ENCODE results near the gene SCAPER.
"Not testable (repeated sequence)": the region's sequence is repeated elsewhere in the genome, so short reads cannot be mapped to it uniquely, and the experiment has no call there.

The SCAPER gene

GRCh38 chr15:76483752-76484151 lies 421.4 kb downstream of the SCAPER start:
- DNase-seq (ENCODE audit: low read depth in 2 of 2) = no peak

- DNase-seq (ENCODE audit: low read depth in 2 of 2) = no peak
These were observed 422.1 kb downstream of the SCAPER start for GRCh38 chr15:76483018-76483417.

GRCh38 chr15:76480267-76480666 lies 424.9 kb downstream of the SCAPER start:
- DNase-seq (ENCODE audit: low read depth in 2 of 2) = no peak

DNA sequence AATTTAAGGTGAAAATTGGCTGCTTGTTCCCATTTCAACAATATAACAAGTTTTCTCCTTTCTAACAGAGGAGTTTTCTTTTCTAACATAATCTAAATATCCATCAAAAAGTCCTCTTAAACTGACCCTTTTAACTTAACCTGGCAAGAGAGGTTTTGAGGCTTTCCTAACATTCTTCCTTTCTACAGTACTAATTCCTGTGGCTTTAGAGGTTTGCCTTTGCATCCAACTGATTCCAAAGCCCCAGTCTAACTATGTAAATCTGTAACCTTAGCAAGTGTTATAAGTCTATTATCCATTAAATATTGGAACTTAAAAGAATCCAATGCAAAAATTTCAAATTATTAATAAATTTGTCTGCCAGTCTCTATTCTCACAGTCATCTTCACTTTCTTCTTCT lies 434.4 kb downstream of the SCAPER start:
- DNase-seq (ENCODE audit: low read depth in 2 of 2) = no peak

GRCh38 chr15:76468722-76469121 lies 436.4 kb downstream of the SCAPER start:
- no peak for DNase-seq (ENCODE audit: low read depth in 2 of 2)

DNA sequence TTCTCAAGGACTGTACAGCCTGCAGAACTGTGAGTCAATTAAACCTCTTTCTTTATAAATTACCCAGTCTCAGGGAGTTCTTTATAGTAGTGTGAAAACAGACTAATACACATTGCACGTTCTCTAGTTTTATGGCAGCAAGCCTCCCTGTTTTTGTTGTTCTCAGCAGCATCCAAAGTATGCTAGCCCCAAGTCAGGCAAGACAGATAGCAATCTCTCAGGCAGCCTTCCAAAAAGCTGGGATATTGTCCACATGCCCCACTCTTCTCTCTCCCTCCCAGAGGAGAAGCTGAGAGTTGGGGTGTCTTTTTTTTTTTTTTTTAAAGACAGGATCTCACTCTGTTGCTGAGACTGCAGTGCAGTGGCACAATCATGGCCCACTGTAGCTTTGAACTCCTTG lies 438.0 kb downstream of the SCAPER start:
- no peak for DNase-seq (ENCODE audit: low read depth in 2 of 2)

GRCh38 chr15:76465728-76466127 lies 439.4 kb downstream of the SCAPER start:
- no peak for DNase-seq (ENCODE audit: low read depth in 2 of 2)

DNA sequence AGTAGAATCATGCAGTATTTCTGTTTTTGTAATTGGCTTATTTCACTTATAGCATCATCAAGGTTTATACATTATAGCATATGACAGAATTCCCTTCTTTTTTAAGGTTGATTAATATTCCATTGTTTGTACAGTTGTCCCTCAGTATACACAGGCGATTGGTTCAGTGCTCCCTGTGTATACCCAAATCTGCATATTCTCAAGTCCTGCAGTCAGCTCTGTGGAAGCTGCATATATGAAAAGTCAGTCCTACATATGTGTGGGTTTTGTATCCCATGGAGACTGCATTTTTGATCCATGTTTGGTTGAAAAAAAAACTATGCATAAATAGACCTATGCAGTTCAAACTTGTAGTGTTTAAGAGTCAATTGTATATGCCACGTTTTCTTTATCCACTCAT lies 440.9 kb downstream of the SCAPER start:
- DNase-seq (ENCODE audit: low read depth in 2 of 2) = no peak

- DNase-seq (ENCODE audit: low read depth in 2 of 2) = no peak
These were observed 444.3 kb downstream of the SCAPER start for GRCh38 chr15:76460871-76461270.

GRCh38 chr15:76460347-76460746 lies 444.8 kb downstream of the SCAPER start:
- no peak for DNase-seq (ENCODE audit: low read depth in 2 of 2)

DNA sequence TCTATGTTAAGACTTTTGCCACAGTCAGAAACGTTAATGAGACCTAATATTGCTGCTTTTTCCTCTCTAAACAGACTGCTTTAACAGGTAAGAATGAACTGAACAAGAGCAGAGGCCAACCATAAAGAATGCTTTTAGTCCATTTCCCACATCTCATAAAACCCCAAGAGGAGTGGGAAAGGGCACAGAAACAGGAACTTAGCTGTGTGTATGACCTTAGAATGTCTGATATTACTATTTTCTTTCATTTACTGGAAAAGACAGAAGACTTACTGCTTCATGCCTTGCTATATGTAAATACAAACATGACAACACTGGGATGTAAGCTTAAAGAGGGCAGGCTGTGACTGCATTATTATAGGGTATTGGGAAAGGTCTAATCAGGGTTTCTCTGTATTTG lies 453.6 kb downstream of the SCAPER start:
- no peak for DNase-seq (ENCODE audit: low read depth in 2 of 2)

- no peak for DNase-seq (ENCODE audit: low read depth in 2 of 2)
These were observed 455.7 kb downstream of the SCAPER start for GRCh38 chr15:76449455-76449854.

- no peak for DNase-seq (ENCODE audit: low read depth in 2 of 2)
These were observed 456.4 kb downstream of the SCAPER start for GRCh38 chr15:76448755-76449154.

DNA sequence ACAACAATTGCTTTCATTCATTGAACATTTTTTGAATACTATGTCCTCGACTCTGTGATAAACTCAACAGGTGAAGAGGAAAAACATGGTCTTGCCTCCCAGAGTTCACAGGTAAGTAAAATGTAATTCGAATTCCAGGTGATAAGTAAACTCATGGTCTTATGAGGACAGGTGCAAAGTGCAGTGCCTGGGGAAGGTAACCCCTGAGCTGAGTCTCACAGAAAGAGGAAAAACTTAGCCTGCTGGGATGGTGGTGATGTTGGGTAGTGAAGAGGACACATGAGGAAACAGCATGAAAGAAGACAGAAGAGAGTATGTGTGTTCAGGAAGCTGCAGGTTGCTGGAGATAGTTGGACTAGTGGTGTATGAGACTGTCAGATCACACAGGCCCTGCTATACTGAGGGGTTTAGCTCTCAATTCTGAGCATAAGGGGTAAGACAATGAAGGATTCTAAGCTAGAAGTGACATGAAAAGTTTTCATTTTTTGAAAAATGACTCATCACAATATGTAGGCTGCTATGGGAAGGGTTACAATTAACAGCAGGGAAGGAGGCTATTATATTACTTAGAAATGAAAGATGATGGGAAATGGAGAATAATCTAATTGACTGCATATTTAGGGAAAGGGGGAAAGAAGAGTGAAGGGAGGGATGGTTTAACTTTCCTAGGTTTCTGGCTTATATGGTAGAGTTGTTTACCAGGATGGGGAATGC lies 457.3 kb downstream of the SCAPER start:
- no peak for DNase-seq (ENCODE audit: low read depth in 2 of 2)

- no peak for DNase-seq (ENCODE audit: low read depth in 2 of 2)
These were observed 464.7 kb downstream of the SCAPER start for GRCh38 chr15:76440441-76440840.

DNA sequence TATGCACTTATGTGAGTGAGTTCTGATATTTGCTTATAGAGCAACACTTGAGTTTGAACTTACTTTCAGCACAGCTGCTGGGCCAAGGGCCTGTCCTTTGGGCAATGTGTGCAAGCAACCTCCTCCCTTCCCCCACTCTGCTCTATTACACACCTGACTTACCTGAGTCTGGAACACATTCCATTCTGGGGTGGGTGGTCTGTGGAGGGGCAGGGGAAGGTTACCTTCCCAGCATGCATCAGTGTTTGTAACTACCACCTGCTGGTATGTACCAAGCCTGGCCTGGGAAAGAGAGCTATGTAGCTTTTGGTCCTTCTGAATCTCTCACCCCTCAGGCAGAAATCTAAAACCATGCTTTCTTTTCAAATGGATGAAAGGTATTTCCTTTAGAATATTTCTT lies 465.6 kb downstream of the SCAPER start:
- no peak for DNase-seq (ENCODE audit: low read depth in 2 of 2)

DNA sequence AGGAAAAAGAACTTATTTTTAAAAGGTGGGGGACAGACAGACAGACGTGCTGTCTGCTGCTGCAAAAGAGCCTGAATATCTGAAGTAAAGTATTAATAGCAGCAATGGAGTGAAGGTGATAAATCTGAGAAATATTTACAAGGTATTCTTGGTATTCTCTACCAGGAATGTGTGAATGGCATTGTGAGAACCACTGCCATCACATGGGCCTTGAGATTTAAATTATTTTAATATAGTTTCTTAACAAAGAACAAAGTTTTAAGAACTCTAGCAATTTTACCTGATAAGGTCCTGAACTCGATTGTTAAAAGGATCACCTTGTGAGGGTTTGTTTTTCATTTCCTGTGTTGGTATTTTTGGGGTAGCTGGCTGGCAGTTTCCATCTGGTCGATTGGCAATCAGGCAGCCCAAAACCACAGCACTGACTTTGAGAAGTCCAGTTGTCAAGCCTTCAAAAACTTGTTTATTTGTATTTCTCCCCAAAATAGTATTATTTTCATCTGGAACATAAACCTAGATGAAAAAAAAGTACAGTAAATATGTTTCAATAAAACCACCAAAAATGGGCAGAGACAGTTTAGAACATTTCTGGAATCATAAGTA lies 471.2 kb downstream of the SCAPER start:
- DNase-seq (ENCODE audit: low read depth in 2 of 2) = no peak

- not testable (repeated sequence) for DNase-seq (ENCODE audit: low read depth in 2 of 2)
These were observed 472.1 kb downstream of the SCAPER start for GRCh38 chr15:76433036-76433435.

DNA sequence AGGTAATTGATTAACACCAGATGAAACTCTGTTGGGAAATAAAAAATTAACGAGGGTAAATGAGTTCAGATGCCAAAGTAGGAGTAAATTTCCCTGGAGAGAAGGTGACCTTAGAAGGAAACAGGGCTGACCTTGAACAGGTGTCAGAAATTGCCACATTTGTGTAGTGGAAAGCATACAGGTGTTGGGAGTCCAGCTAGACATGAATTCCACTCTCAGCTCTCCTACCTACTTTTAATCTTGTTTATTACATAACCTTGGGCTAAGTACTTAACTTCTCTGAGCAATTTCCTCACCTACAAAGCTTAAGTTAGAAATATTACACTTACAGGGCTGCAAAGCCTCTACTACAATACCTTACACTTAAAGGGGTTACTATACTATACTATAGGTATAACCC lies 472.5 kb downstream of the SCAPER start:
- DNase-seq (ENCODE audit: low read depth in 2 of 2) = no peak

DNA sequence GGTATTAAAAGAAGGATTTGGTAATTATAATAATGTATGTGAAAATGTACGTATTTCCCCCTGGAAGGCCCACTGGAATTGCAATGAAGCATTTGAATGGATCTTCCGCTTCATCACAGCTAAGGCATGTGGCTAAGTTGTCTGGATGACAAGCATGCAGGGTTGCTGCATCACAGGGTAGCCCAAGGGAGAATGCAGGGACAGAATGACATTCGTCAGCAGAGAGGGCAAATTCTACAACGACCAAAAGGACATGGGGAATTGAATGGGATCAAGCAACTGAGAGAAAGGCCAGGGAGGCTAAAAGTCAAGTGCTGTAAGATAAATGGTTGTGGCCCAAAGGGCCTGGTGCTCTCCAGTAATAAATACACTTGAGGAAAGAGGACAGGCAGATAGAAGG lies 473.2 kb downstream of the SCAPER start:
- no peak for DNase-seq (ENCODE audit: low read depth in 2 of 2)

- not testable (repeated sequence) for DNase-seq (ENCODE audit: low read depth in 2 of 2)
These were observed 474.4 kb downstream of the SCAPER start for GRCh38 chr15:76430711-76431110.

- no peak for DNase-seq (ENCODE audit: low read depth in 2 of 2)
These were observed 475.5 kb downstream of the SCAPER start for GRCh38 chr15:76429661-76430060.

- DNase-seq (ENCODE audit: low read depth in 2 of 2) = no peak
These were observed 478.2 kb downstream of the SCAPER start for GRCh38 chr15:76426941-76427340.
